T47D (cell line): ENCODE results near the gene PRICKLE2.

Experiments
- DNase-seq, 2 experiments: peaks; one replicate each; pipeline versions ENCODE4 v3.0.0 to v3.0.0-alpha.2; 2011 to 2012; ENCODE audit warnings: low read depth in 1 of 2, low spot score in 1 of 2
- JUND ChIP-seq: IDR thresholded peaks from 2 replicates; pipeline ENCODE4 v1.6.1; 2012; ENCODE audit warnings: low read depth
- in situ Hi-C: cut with HindIII; loops from 2 replicates; pipeline ENCODE4 v1.10.0; 2016; ENCODE audit warnings: low sequenced_read_pairs, low pct_unique_long_range_greater_than_20kb

PRICKLE2 gene

GRCh38 chr3:64262574-64263114, 37.4 kb upstream of the PRICKLE2 start:
- no peak for TF ChIP-seq JUND
- no peak for DNase-seq
- in situ Hi-C loops, result no loop called here

DNA sequence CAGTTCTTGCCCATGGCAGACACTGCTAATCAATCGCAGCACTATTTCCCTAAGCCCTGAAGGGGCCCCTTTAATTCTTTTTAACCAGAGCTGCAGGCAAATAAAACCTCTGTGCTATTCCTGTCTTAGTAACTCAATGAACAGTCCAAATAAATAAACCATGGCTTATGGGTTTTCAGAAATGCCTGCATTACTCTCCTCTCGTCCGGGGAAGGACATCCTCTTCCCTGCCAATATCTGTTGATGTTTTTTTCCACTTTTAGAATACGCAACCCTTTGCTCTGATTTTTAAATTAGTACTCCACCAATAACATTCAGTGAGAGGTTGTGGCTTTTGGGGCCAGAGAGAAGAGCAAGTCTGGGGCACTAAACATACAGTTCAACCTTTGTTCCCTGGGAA, 35.2 kb upstream of the PRICKLE2 start:
- no peak for TF ChIP-seq JUND
- in situ Hi-C loops, result no loop called here

DNA sequence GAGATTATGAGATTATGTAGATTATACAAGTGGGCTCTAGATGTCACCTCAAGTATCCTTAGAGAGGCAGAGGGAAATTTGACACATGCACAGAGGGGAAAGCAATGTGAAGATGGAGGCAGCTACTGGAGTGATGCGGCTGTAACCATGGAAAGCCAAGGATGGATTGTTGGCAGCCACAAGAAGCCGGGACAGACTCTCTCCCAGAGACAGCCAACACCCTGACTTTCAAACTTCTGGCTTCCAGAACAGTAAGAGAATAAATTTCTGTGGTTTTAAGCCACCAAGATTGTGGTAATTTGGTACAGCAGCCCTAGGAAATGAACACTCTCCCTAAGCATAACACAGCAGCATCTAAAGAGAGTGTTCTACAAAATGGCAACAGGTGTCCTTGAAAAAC, 34.4 kb upstream of the PRICKLE2 start:
- no peak for TF ChIP-seq JUND
- no peak for DNase-seq
- in situ Hi-C loops, result no loop called here

More for the DNA sequence above, 35.2 kb upstream of the PRICKLE2 start:
- DNase-seq, result no peak

- TF ChIP-seq JUND, result no peak
- in situ Hi-C loops, result no loop called here
- no peak for DNase-seq
These were observed 32.0 kb upstream of the PRICKLE2 start for GRCh38 chr3:64257100-64257755.

- no peak for TF ChIP-seq JUND
- in situ Hi-C loops, result no loop called here
- peak in 1 of 2 experiments; percentile 79 for DNase-seq
These were observed 30.6 kb upstream of the PRICKLE2 start for GRCh38 chr3:64255741-64256340.

- TF ChIP-seq JUND, result no peak
- in situ Hi-C loops, result no loop called here
- no peak for DNase-seq
These were observed 29.2 kb upstream of the PRICKLE2 start for GRCh38 chr3:64254443-64254842.

DNA sequence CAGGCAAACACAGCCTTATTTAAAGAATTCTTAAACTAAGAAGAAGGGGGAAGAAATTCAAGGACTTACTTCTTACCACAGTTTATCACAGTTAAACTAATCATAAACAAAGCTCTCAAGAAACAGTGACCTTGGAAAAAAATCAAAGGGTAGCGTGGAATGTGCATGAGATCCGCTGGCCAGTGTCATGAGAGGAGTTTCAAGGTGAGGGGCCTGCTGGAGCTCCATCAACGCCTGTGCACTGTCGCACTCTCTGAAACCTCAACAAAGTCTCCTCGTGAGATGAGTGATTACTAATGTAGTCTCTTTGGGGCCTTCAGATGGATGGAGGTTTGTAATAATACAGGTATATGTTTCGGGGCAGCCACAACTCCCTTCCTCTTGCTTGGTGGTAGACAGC, 28.4 kb upstream of the PRICKLE2 start:
- no peak for TF ChIP-seq JUND
- no peak for DNase-seq
- in situ Hi-C loops, result no loop called here

DNA sequence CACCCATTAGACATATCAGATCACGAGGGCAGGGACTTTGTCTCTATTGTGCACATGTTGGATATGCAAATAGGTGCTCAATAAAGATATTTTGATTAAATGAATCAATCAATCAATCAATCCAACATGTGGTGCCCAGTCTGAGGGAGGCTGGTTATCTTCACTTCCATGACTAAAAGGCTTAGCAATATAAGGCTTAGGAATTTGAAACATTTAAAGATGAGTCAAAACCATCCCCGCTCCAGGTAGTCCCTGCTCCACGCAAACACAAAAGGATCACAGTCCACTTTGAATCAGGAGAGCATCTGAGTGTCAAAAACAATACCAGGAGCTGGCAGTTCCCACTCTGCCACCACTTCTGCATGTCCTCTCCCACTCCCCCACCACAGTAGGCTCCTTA, 25.8 kb upstream of the PRICKLE2 start:
- TF ChIP-seq JUND, result no peak
- in situ Hi-C loops, result no loop called here
- DNase-seq, result no peak

GRCh38 chr3:64247991-64248646, 22.9 kb upstream of the PRICKLE2 start:
- TF ChIP-seq JUND, result no peak

GRCh38 chr3:64244011-64244942, 19.0 kb upstream of the PRICKLE2 start:
- no peak for TF ChIP-seq JUND
- in situ Hi-C loops, result no loop called here
- DNase-seq, result no peak

More at GRCh38 chr3:64247991-64248646, 22.9 kb upstream of the PRICKLE2 start:
- no peak for DNase-seq
- in situ Hi-C loops, result no loop called here

GRCh38 chr3:64242435-64242834, 17.2 kb upstream of the PRICKLE2 start:
- no peak for TF ChIP-seq JUND
- in situ Hi-C loops, result no loop called here

GRCh38 chr3:64240959-64241358, 15.7 kb upstream of the PRICKLE2 start:
- in situ Hi-C loops, result no loop called here
- DNase-seq, result no peak
- TF ChIP-seq JUND, result no peak

More at GRCh38 chr3:64242435-64242834, 17.2 kb upstream of the PRICKLE2 start:
- peak in 1 of 2 experiments; percentile 68 for DNase-seq
